LHCN-M2 (cell line): ENCODE measurements around the gene CALCA. TPM values are rescaled to one million over a fixed set of nuclear protein-coding genes. Genes with fewer than 3 reads are reported as not detected.
"Not testable (repeated sequence)": the region's sequence is repeated elsewhere in the genome, so short reads cannot be mapped to it uniquely, and the experiment has no call there.

Experiments
- DNase-seq: peaks from one replicate; pipeline ENCODE4 v3.0.0-alpha.2; 2012; ENCODE audit warnings: low read depth
- polyA plus RNA-seq: library from polyadenylated mRNA; unstranded; fragments of >200 nt; gene quantifications from one replicate; pipeline ENCODE4 v1.2.1, GENCODE V29; 2012; ENCODE audit warnings: missing spikeins
- total RNA-seq: library from RNA; depleted of rRNA; stranded (reverse); fragments of >200 nt; gene quantifications from 2 replicates; pipeline ENCODE4 v1.2.3, GENCODE V29; 2014; rRNA removed

Gene CALCA
- total RNA-seq = not detected in 2 replicates
- polyA plus RNA-seq = not detected

DNA sequence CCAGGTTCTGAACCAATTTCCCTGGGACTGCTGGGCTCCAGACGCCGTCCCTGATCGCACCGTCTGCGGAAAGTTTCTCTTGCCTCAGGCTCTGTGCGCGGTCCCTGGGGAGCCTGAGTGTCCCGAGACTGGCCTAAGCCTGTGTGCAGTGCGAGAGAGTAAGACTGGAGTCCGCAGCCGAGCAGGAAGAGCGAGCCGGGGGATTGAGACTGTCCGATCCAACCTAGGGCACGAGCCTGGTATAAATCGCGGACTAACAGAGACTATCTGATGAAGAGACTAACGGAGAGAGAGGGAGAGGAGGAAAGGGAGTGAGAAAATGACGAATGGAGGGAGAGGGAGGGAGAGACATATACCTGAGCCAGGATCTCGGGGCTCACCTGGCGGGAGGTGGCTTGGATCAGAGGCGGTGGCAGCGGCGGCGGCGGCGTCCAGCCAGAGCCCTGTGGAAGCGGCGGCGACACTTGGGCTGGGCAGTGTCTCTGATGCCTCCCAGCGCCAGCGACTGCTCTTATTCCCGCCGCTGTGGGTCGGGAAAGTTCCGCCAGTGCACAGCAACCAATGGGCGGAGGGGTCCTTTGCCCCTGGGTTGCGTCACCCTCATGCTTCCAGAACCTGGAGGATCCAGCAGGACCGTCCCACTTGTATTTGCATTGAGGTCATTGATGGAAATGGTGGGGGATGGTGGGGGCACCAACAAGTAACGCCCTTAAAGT, at the start of gene CALCA:
Gene CALCA, minus strand, starts transcription at position 487 of the 716 bp plus-strand sequence. CDS start 1,159 bp downstream, outside the sequence.
- DNase-seq = no peak

DNA sequence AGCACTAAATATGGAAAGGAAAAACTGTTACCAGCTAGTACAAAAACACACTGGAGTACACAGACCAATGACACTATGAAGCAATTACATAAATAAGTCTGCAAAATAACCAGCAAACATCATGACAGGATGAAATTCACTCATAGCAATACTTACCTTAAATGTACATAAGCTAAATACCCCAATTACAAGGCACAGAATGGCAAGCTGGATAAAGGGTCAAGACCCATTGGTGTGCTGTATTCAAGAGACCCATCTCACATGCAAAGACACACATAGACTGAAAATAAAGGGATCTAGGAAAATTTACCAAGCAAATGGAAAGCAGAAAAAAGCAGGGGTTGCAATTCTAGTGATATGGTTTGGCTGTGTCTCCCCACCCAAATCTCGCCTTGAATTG, 44.0 kb upstream of the CALCA start:
- no peak for DNase-seq

DNA sequence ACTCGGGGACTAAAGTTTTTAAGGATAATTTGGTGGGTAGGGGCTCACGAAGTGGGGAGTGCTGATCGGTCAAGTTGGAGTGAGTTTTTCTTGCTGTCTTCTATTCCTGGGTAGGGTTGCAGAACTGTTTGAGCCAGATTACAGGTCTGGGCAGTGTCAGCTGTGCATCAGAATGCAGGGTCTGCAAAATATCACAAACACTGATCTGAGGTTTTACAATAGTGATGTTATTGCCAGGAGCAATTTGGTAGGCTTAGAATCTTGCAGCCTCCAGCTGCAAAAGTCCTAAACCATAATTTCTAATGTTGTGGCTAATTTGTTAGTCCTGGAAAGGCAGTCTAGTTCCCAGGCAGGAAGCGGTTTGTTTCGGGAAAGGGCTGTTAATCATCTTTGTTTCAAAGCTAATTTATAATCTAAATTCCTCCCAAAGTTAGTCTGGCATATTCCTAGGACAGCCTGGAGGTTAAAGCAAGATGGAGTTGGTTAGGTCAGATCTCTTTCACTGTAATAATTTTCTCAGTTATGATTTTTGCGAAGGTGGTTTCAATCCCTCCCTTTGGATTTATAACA, 39.7 kb upstream of the CALCA start:
- no peak for DNase-seq

DNA sequence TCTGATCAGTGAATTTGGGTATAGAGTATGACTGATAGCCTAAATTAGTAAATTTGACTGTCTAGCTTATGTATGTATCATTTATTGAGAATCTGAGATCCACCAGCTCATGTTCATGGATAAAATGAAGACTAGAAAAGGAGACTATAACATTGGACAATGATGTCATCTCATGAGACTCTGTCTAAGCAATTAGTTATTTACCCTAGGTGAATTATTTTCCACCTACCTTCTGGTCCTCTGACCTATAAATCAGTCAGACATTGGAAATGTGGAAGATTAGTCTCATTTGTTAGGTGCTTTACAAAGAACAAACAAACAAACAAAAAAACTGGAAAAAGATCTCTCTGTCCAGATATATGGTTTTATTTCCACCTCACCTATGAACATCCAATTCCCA, 38.7 kb upstream of the CALCA start:
- no peak for DNase-seq

- peak; percentile 62 for DNase-seq
Observed at GRCh38 chr11:15006139-15006759, 34.1 kb upstream of the CALCA start.

- DNase-seq = not testable (repeated sequence)
Observed at GRCh38 chr11:14988133-14988532, 16.0 kb upstream of the CALCA start.

- no peak for DNase-seq
Observed at GRCh38 chr11:14981507-14981906, 9.4 kb upstream of the CALCA start.

GRCh38 chr11:14980854-14981253, 8.7 kb upstream of the CALCA start:
- DNase-seq = peak; percentile 52

DNA sequence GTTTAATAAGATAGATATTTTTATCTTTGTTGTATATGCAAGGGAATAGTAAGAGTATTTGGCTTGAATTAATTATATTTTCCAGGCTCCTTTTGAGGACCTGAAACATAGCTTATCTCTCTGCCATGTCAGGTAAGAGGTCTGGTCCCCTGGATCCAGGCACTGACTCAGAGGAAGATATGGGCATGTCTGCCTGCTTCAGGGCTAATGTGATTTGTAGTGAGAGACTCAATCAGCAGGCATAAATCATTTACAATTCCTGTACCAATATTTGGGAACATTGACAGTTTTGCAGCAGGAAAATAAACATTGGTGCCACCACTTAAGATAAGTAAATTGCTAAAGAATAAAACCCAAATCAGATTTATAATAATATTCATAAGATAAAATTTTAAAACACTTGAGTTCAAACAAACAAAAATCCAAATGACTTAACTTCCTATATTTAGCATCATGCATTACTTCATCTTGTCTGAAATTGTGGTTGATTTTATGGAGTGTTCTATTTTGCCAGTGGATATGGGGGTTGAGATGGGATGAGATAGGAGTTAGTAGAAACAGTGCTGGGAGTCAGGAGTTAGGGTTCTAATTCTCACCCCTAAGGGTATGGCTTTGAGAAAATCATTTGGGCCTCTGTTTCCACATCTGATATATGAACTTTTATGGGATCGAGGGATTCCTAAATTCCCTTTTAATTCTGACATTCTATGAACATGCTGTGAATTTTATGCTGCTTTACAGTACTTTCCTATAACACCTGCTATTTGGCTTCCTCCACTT, 5.1 kb upstream of the CALCA start:
- DNase-seq = no peak

- no peak for DNase-seq
Observed at GRCh38 chr11:14975252-14975587, 3.1 kb upstream of the CALCA start.

GRCh38 chr11:14974515-14975251, 2.5 kb upstream of the CALCA start:
- DNase-seq = peak; percentile 26

- DNase-seq = no peak
Observed at GRCh38 chr11:14973621-14974514, 1.7 kb upstream of the CALCA start.

- DNase-seq = no peak
Observed at GRCh38 chr11:14972581-14973495, 687 bp upstream of the CALCA start.

GRCh38 chr11:14969901-14970323, 2.2 kb downstream of the CALCA start:
- peak; percentile 18 for DNase-seq

DNA sequence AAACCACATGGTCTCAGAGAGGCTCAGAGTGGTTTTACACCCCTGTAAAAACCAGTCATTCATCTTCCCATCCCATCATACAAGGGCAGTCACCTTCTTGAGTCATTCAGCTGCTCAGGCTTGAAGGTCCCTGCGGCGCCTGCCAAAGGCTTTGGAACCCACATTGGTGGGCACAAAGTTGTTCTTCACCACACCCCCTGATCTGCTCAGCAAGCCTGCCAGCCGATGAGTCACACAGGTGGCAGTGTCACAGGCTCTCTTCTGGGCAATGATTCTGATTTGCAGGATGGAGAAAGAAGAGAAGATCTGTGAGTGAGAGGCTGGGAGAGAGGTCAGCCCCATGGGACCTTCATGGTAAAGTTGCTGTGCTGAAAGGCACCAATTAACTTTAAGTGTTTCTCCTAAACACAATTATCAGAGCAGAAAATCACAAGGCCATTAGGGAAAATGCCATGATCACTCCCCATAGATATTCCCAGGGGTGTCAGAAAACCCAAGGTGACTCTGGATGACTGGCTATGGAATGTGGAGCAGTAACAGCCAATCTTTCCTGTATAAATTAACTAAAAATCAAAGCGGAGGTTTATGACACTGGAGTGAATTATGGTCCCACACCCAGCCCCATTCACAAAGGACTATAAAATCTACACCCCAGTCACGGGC, 4.4 kb downstream of the CALCA start:
- DNase-seq = no peak

GRCh38 chr11:14956111-14956510, 16.0 kb downstream of the CALCA start:
- no peak for DNase-seq

DNA sequence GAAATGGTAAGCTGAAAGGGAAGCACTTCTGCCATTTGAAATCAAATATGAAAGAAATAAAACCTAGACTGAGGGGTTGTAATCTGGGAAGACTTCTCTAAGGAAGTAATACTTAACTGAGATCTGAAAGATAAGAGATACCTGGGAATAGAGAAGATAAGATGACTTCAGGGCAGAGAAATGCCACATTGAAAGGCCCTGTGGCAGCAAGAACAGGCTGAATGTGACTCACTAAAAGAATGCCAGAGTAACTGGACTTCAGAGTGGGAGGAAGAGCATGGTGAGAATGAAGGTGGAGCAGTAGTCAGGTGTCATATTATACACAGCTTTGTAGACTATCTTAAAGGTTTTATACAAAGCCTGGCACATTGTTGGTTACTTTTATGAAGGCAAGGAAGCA, 17.6 kb downstream of the CALCA start:
- DNase-seq = no peak

- no peak for DNase-seq
Observed at GRCh38 chr11:14953904-14954303, 18.2 kb downstream of the CALCA start.
